Subcutaneous abdominal adipose tissue (tissue), 5 donors: ENCODE measurements around the gene CCNI2.

Source experiments
- H3K27ac ChIP-seq: one replicate; pipeline ENCODE4 v1.7.0; 2013; ENCODE audit warnings: low read depth, mild to moderate bottlenecking, inconsistent platforms, low read length, moderate library complexity
- H3K27me3 ChIP-seq, 5 donors: one replicate each; pipeline ENCODE4 v1.7.0; 2013; ENCODE audit warnings: low read length in 5 of 5, inconsistent platforms in 1 of 5; ENCODE audit not compliant: control insufficient read depth in 5 of 5, insufficient read depth in 4 of 5
- H3K36me3 ChIP-seq, 5 donors: one replicate each; pipeline ENCODE4 v1.7.0; 2013; ENCODE audit warnings: low read length in 5 of 5; ENCODE audit not compliant: control insufficient read depth in 5 of 5, insufficient read depth in 5 of 5
- H3K4me1 ChIP-seq, 5 donors: one replicate each; pipeline ENCODE4 v1.7.0; 2013; ENCODE audit warnings: low read length in 5 of 5, mild to moderate bottlenecking in 3 of 5, moderate library complexity in 1 of 5; ENCODE audit not compliant: control insufficient read depth in 5 of 5, insufficient read depth in 5 of 5
- H3K4me3 ChIP-seq, 5 donors: one replicate each; pipeline ENCODE4 v1.7.0; 2013; ENCODE audit warnings: low read length in 5 of 5, low read depth in 1 of 5
- H3K9ac ChIP-seq, 5 donors: one replicate each; pipeline ENCODE4 v1.7.0; 2013; ENCODE audit warnings: low read length in 5 of 5, mild to moderate bottlenecking in 4 of 5, moderate library complexity in 3 of 5
- H3K9me3 ChIP-seq, 5 donors: one replicate each; pipeline ENCODE4 v1.7.0; 2013; ENCODE audit warnings: low read length in 5 of 5; ENCODE audit not compliant: control insufficient read depth in 5 of 5
- donor health status: healthy.
- donor health status: healthy.
- donor health status: healthy.
- donor health status: healthy.
- donor health status: healthy.

Gene CCNI2

DNA sequence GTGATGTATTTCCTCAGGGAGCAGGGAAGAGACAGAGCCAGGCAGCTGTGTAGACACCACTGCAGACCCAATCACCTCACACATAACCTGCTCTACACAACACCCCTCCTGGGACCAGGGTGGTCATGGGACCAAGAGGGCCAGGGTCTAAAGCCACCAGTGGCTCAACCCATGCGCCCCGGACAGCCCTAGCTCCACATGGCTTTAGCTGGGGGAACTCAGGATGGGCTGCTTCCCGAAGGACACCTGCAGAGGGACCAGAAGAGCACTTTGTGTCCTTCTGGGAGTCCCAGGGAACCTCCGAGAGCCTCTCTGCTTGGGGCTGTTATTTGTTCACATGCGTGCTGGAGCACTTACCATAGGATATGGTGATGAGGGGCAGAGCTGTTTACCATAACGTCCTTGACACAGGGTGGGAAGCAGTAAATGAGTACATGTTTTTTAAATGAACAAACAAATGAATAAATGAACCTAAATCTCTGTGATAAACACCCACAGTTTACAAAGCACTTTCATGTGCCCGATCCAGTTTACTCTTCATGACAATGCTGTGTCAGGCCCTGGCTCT, 17.5 kb downstream of the CCNI2 start:
- H3K9ac ChIP-seq, result no peak overlapping the region
- H3K4me3 ChIP-seq, result no peak overlapping the region
- H3K36me3 ChIP-seq, result peaks cover 0 to 55% (median 52%) of the 10 kb centered on the region in 5 donors
- H3K27me3 ChIP-seq, result no peaks in the 10 kb centered on the region
- no peaks in the 10 kb centered on the region for H3K9me3 ChIP-seq
- H3K4me1 ChIP-seq, result peaks cover 2 to 33% (median 27%) of the 10 kb centered on the region in 5 donors
- H3K27ac ChIP-seq, result no peak overlapping the region

DNA sequence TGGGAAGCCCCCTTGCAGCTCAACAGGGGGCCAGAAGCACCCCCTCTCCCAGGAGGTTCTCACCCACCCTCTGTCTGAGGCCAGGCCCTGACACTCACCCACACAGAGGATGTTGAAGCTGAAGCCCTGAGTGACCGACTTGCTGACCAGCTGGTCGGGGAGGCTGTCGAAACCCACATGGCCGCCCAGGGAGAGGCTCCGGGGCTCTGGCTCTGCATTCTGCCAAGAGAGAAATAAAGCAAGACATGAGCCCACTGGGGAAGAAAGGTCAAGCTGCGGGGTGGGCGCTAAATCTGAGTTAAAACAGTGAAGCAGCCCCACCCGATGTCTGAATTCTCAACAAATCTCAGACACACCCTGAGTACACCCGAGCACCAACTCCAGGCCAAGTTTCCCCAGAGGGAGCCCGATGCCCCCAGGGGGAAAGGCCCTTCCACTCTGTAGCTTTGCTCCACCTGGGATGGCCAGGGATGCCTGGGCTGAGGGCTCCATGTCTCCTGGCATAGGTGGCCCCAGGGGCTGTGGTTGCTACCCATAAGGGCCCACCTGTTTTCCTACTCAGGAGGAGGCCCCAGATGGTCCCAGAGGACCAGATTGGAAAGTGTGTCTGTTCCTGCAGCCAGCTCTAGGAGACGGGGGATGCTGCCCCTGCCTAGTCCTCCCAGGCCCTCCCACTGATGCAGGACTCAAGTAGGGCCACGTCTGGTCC, 18.2 kb downstream of the CCNI2 start:
- Histone ChIP-seq H3K9me3 (no peaks in the 10 kb centered on the region), H3K36me3 (peaks cover 0 to 48% (median 44%) of the 10 kb centered on the region in 5 donors), H3K9ac (no peak overlapping the region), H3K27ac (no peak overlapping the region), H3K4me1 (peaks cover 2 to 33% (median 27%) of the 10 kb centered on the region in 5 donors), H3K27me3 (no peaks in the 10 kb centered on the region), H3K4me3 (no peak overlapping the region)

DNA sequence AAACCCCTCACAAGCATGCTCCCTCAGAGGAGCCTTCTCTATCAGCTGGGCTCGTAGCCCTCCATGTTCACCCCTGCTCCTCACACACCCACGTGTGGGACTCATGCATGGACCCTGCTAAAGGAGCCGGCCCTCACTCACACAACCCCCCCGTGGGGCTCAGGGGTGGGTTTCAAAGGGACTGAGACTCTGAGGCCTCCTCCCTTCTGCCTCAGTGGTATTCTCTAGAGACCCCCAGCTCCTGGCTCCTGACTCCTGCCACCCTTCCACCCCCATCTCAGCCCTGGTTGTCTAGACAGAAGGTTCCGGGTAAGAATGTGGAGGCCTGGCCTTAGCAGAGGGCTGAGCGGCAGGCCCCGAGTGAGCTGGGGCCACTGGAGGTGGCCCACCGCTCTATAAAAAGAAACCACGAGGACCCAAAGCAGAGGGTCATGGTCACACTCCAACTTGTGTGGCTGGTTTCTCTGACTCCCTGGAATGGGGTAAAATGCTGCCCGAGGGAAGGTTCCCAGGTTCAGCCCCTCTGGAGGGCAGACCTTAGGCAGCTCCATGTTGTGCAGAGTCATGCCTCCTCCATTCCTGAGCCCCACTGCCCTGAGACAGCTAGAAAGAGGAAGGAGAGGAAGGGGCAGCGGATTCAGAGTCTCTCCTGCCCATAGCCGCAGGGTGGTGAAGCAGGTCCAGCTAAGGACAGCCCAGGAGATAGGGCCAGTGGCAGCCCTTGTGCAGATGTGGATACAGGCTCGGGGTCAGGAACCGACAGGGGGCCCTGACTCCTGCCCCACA, 19.0 kb downstream of the CCNI2 start:
- H3K4me3 ChIP-seq, result no peak overlapping the region
- H3K27me3 ChIP-seq, result no peaks in the 10 kb centered on the region
- peaks cover 2 to 40% (median 32%) of the 10 kb centered on the region in 5 donors for H3K4me1 ChIP-seq
- no peaks in the 10 kb centered on the region for H3K9me3 ChIP-seq
- peaks cover 0 to 40% (median 37%) of the 10 kb centered on the region in 5 donors for H3K36me3 ChIP-seq
- H3K27ac ChIP-seq, result no peak overlapping the region
- H3K9ac ChIP-seq, result no peak overlapping the region

GRCh38 chr5:132766806-132767055, 19.5 kb downstream of the CCNI2 start:
- Histone ChIP-seq H3K9me3 (no peaks in the 10 kb centered on the region), H3K4me3 (no peak overlapping the region), H3K27me3 (no peaks in the 10 kb centered on the region), H3K4me1 (peaks cover 2 to 45% (median 38%) of the 10 kb centered on the region in 5 donors), H3K36me3 (peaks cover 0 to 35% (median 32%) of the 10 kb centered on the region in 5 donors), H3K9ac (no peak overlapping the region), H3K27ac (no peak overlapping the region)

DNA sequence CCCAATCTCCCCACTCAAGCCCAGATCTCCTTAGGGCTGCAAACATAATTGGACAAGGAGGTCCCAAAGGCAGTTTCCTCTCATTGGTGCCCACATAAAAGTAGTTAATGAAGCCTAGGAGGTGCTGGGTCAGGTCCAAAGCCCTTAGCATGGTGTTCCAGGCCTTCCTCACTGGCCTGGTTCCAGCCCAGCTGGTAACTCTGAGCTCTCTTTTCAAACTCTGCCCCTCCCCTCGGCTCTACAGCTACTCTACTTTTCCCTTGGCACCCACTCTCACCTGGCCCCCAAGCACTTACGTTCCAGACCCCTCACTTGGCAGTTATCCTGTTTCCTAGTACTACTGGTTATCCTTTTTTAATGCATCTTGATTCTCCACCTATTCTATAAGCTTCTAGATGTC, 19.9 kb downstream of the CCNI2 start:
- H3K27ac ChIP-seq, result no peak overlapping the region
- H3K27me3 ChIP-seq, result no peaks in the 10 kb centered on the region
- H3K9ac ChIP-seq, result no peak overlapping the region
- H3K4me3 ChIP-seq, result no peak overlapping the region
- H3K36me3 ChIP-seq, result peaks cover 0 to 31% (median 30%) of the 10 kb centered on the region in 5 donors
- H3K9me3 ChIP-seq, result no peaks in the 10 kb centered on the region
- peaks cover 2 to 50% (median 42%) of the 10 kb centered on the region in 5 donors for H3K4me1 ChIP-seq

DNA sequence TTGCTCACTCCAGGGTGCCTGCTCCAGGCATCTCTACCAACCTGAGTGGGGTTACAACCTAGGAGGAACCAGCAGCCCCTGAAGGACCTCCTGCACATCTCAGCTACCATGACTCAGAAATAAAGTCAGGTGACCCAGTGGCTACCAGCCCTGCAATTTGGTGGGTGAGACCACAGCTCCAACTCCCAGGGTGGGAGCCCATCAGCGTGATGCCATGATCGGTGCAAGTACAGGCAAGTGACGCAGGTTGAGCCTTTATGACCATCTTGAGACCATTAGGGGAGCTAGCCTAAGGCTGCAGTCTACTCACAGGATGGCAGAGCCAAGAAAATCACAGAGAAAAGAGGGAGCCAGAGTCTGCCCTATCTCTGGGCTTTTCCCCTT, 21.3 kb downstream of the CCNI2 start:
- Histone ChIP-seq H3K9ac (no peak overlapping the region), H3K36me3 (peaks cover 0 to 19% (median 18%) of the 10 kb centered on the region in 5 donors), H3K27ac (no peak overlapping the region), H3K27me3 (no peaks in the 10 kb centered on the region), H3K4me1 (peaks cover 2 to 57% (median 55%) of the 10 kb centered on the region in 5 donors), H3K9me3 (no peaks in the 10 kb centered on the region), H3K4me3 (no peak overlapping the region)

- no peaks in the 10 kb centered on the region for H3K36me3 ChIP-seq
- no peaks in the 10 kb centered on the region for H3K9me3 ChIP-seq
- H3K27ac ChIP-seq, result no peak overlapping the region
- no peak overlapping the region for H3K4me3 ChIP-seq
- H3K27me3 ChIP-seq, result no peaks in the 10 kb centered on the region
- H3K9ac ChIP-seq, result no peak overlapping the region
- H3K4me1 ChIP-seq, result peaks cover 8 to 71% (median 67%) of the 10 kb centered on the region in 5 donors
Observed at GRCh38 chr5:132770476-132771159, 23.4 kb downstream of the CCNI2 start.

DNA sequence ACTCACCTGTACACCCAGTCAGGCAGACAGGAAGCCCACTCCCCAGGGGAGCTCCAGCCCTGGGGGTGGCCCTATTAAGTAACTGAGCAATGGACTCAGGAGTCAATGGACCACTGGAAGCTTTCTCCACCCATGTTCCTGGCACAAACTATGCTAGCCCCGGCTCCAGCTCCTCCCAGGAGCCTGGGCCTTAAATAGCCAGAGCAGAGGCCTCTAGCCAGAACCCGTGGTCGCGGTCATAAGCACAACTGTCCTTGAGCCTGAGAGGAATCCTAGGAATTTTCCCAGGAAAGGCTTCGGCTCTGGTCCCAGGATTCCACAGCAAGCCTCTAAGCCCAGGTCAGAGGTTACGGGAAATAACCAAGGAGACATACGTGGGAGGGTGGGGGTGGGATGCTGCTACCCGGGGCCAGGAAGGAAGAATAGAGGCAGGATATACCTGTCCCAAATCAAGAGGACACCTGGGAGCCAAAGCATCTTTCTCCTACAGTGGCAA, 24.3 kb downstream of the CCNI2 start:
- Histone ChIP-seq H3K27me3 (no peaks in the 10 kb centered on the region), H3K9ac (no peak overlapping the region), H3K36me3 (no peaks in the 10 kb centered on the region), H3K27ac (no peak overlapping the region), H3K9me3 (no peaks in the 10 kb centered on the region), H3K4me3 (no peak overlapping the region), H3K4me1 (peaks cover 8 to 77% (median 71%) of the 10 kb centered on the region in 5 donors)

GRCh38 chr5:132772291-132773070, 25.3 kb downstream of the CCNI2 start:
- peaks cover 8 to 73% (median 67%) of the 10 kb centered on the region in 5 donors for H3K4me1 ChIP-seq
- no peak overlapping the region for H3K9ac ChIP-seq
- no peaks in the 10 kb centered on the region for H3K27me3 ChIP-seq
- H3K27ac ChIP-seq, result no peak overlapping the region
- no peaks in the 10 kb centered on the region for H3K9me3 ChIP-seq
- H3K36me3 ChIP-seq, result no peaks in the 10 kb centered on the region
- no peak overlapping the region for H3K4me3 ChIP-seq
